ENCODE data around the gene CLEC11A.
"Not testable (repeated sequence)": the region's sequence is repeated elsewhere in the genome, so short reads cannot be mapped to it uniquely, and the experiment has no call there.

The CLEC11A gene

GRCh38 chr19:50745221-50745620, 22.1 kb downstream of the CLEC11A start:
- 50 to 80% methylated on average over 1 of the region's 10 CpGs for WGBS, 2 experiments (ENCODE audit: insufficient coverage in 2 of 2)
- Histone ChIP-seq H3K4me1 (ENCODE audit: control insufficient read depth, insufficient read depth, low read length, poor library complexity, severe bottlenecking) (no peaks in the 10 kb centered on the region), H3K27ac (ENCODE audit: low read depth, low read length, severe bottlenecking) (no peak overlapping the region), H3K4me3 (ENCODE audit: extremely low read depth, insufficient read depth, low read length, poor library complexity, severe bottlenecking) (no peak overlapping the region), H3K9me3 (ENCODE audit: control insufficient read depth, low read length) (no peaks in the 10 kb centered on the region), H3K36me3 (ENCODE audit: control insufficient read depth, insufficient read depth, low read length) (no peaks in the 10 kb centered on the region)

GRCh38 chr19:50747141-50747540, 24.0 kb downstream of the CLEC11A start:
- not testable (repeated sequence) for H3K9me3 ChIP-seq (ENCODE audit: control insufficient read depth, low read length); H3K4me3 ChIP-seq (ENCODE audit: extremely low read depth, insufficient read depth, low read length, poor library complexity, severe bottlenecking); H3K27ac ChIP-seq (ENCODE audit: low read depth, low read length, severe bottlenecking); H3K4me1 ChIP-seq (ENCODE audit: control insufficient read depth, insufficient read depth, low read length, poor library complexity, severe bottlenecking); H3K36me3 ChIP-seq (ENCODE audit: control insufficient read depth, insufficient read depth, low read length)
- whole genome bisulfite sequencing, 2 experiments (ENCODE audit: insufficient coverage in 2 of 2) = 92 to 94% methylated on average over 9 to 11 of the region's 14 CpGs

- WGBS, 2 experiments (ENCODE audit: insufficient coverage in 2 of 2) = 64 to 67% methylated on average over 1 of the region's 6 CpGs
- no peaks in the 10 kb centered on the region for H3K4me1 ChIP-seq (ENCODE audit: control insufficient read depth, insufficient read depth, low read length, poor library complexity, severe bottlenecking)
- H3K27ac ChIP-seq (ENCODE audit: low read depth, low read length, severe bottlenecking) = no peak overlapping the region
- no peak overlapping the region for H3K4me3 ChIP-seq (ENCODE audit: extremely low read depth, insufficient read depth, low read length, poor library complexity, severe bottlenecking)
- H3K36me3 ChIP-seq (ENCODE audit: control insufficient read depth, insufficient read depth, low read length) = no peaks in the 10 kb centered on the region
- no peaks in the 10 kb centered on the region for H3K9me3 ChIP-seq (ENCODE audit: control insufficient read depth, low read length)
Observed at GRCh38 chr19:50749490-50749889, 26.3 kb downstream of the CLEC11A start.

- H3K9me3 ChIP-seq (ENCODE audit: control insufficient read depth, low read length) = no peaks in the 10 kb centered on the region
- H3K4me3 ChIP-seq (ENCODE audit: extremely low read depth, insufficient read depth, low read length, poor library complexity, severe bottlenecking) = no peak overlapping the region
- no peaks in the 10 kb centered on the region for H3K36me3 ChIP-seq (ENCODE audit: control insufficient read depth, insufficient read depth, low read length)
- no peak overlapping the region for H3K27ac ChIP-seq (ENCODE audit: low read depth, low read length, severe bottlenecking)
- 80 to 86% methylated on average over 12 to 15 of the region's 15 CpGs for whole genome bisulfite sequencing, 2 experiments (ENCODE audit: insufficient coverage in 2 of 2)
- no peaks in the 10 kb centered on the region for H3K4me1 ChIP-seq (ENCODE audit: control insufficient read depth, insufficient read depth, low read length, poor library complexity, severe bottlenecking)
Observed at GRCh38 chr19:50750010-50750409, 26.8 kb downstream of the CLEC11A start.

- 73 to 90% methylated on average over 2 to 3 of the region's 4 CpGs for WGBS, 2 experiments (ENCODE audit: insufficient coverage in 2 of 2)
- H3K27ac ChIP-seq (ENCODE audit: low read depth, low read length, severe bottlenecking) = no peak overlapping the region
- H3K4me3 ChIP-seq (ENCODE audit: extremely low read depth, insufficient read depth, low read length, poor library complexity, severe bottlenecking) = no peak overlapping the region
- no peaks in the 10 kb centered on the region for H3K9me3 ChIP-seq (ENCODE audit: control insufficient read depth, low read length)
- H3K36me3 ChIP-seq (ENCODE audit: control insufficient read depth, insufficient read depth, low read length) = no peaks in the 10 kb centered on the region
- H3K4me1 ChIP-seq (ENCODE audit: control insufficient read depth, insufficient read depth, low read length, poor library complexity, severe bottlenecking) = no peaks in the 10 kb centered on the region
Observed at GRCh38 chr19:50753879-50754278, 30.7 kb downstream of the CLEC11A start.

GRCh38 chr19:50756244-50756643, 33.1 kb downstream of the CLEC11A start:
- 62 to 64% methylated on average over 6 to 8 of the region's 8 CpGs for WGBS, 2 experiments (ENCODE audit: insufficient coverage in 2 of 2)
- H3K36me3 ChIP-seq (ENCODE audit: control insufficient read depth, insufficient read depth, low read length); H3K27ac ChIP-seq (ENCODE audit: low read depth, low read length, severe bottlenecking); H3K9me3 ChIP-seq (ENCODE audit: control insufficient read depth, low read length); H3K4me3 ChIP-seq (ENCODE audit: extremely low read depth, insufficient read depth, low read length, poor library complexity, severe bottlenecking); H3K4me1 ChIP-seq (ENCODE audit: control insufficient read depth, insufficient read depth, low read length, poor library complexity, severe bottlenecking): not testable (repeated sequence)

- not testable (repeated sequence) for H3K4me1 ChIP-seq (ENCODE audit: control insufficient read depth, insufficient read depth, low read length, poor library complexity, severe bottlenecking)
- WGBS, 2 experiments (ENCODE audit: insufficient coverage in 2 of 2) = 90% methylated on average over 2 of the region's 3 CpGs; no CpG with 5 or more reads in 1 of the 2 experiments
Observed at GRCh38 chr19:50757624-50758023, 34.5 kb downstream of the CLEC11A start.

GRCh38 chr19:50759076-50759475, 35.9 kb downstream of the CLEC11A start:
- not testable (repeated sequence) for H3K4me1 ChIP-seq (ENCODE audit: control insufficient read depth, insufficient read depth, low read length, poor library complexity, severe bottlenecking); H3K9me3 ChIP-seq (ENCODE audit: control insufficient read depth, low read length); H3K36me3 ChIP-seq (ENCODE audit: control insufficient read depth, insufficient read depth, low read length); H3K4me3 ChIP-seq (ENCODE audit: extremely low read depth, insufficient read depth, low read length, poor library complexity, severe bottlenecking); H3K27ac ChIP-seq (ENCODE audit: low read depth, low read length, severe bottlenecking)
- WGBS, 2 experiments (ENCODE audit: insufficient coverage in 2 of 2) = 91 to 100% methylated on average over 1 to 9 of the region's 18 CpGs

More at GRCh38 chr19:50757624-50758023, 34.5 kb downstream of the CLEC11A start:
- H3K36me3 ChIP-seq (ENCODE audit: control insufficient read depth, insufficient read depth, low read length); H3K4me3 ChIP-seq (ENCODE audit: extremely low read depth, insufficient read depth, low read length, poor library complexity, severe bottlenecking); H3K9me3 ChIP-seq (ENCODE audit: control insufficient read depth, low read length); H3K27ac ChIP-seq (ENCODE audit: low read depth, low read length, severe bottlenecking): not testable (repeated sequence)

GRCh38 chr19:50759886-50760285, 36.7 kb downstream of the CLEC11A start:
- WGBS, 2 experiments (ENCODE audit: insufficient coverage in 2 of 2) = 59% methylated on average over 2 of the region's 4 CpGs; no CpG with 5 or more reads in 1 of the 2 experiments
- no peaks in the 10 kb centered on the region for H3K9me3 ChIP-seq (ENCODE audit: control insufficient read depth, low read length)
- H3K4me1 ChIP-seq (ENCODE audit: control insufficient read depth, insufficient read depth, low read length, poor library complexity, severe bottlenecking) = no peaks in the 10 kb centered on the region

GRCh38 chr19:50761501-50761900, 38.3 kb downstream of the CLEC11A start:
- not testable (repeated sequence) for H3K27ac ChIP-seq (ENCODE audit: low read depth, low read length, severe bottlenecking); H3K4me1 ChIP-seq (ENCODE audit: control insufficient read depth, insufficient read depth, low read length, poor library complexity, severe bottlenecking); H3K36me3 ChIP-seq (ENCODE audit: control insufficient read depth, insufficient read depth, low read length); H3K4me3 ChIP-seq (ENCODE audit: extremely low read depth, insufficient read depth, low read length, poor library complexity, severe bottlenecking); H3K9me3 ChIP-seq (ENCODE audit: control insufficient read depth, low read length)
- 45 to 76% methylated on average over 2 to 3 of the region's 3 CpGs for WGBS, 2 experiments (ENCODE audit: insufficient coverage in 2 of 2)

More at GRCh38 chr19:50759886-50760285, 36.7 kb downstream of the CLEC11A start:
- no peak overlapping the region for H3K4me3 ChIP-seq (ENCODE audit: extremely low read depth, insufficient read depth, low read length, poor library complexity, severe bottlenecking)
- no peaks in the 10 kb centered on the region for H3K36me3 ChIP-seq (ENCODE audit: control insufficient read depth, insufficient read depth, low read length)
- H3K27ac ChIP-seq (ENCODE audit: low read depth, low read length, severe bottlenecking) = no peak overlapping the region

- WGBS, 2 experiments (ENCODE audit: insufficient coverage in 2 of 2) = 70 to 100% methylated on average over 1 to 4 of the region's 13 CpGs
- not testable (repeated sequence) for H3K4me3 ChIP-seq (ENCODE audit: extremely low read depth, insufficient read depth, low read length, poor library complexity, severe bottlenecking)
Observed at GRCh38 chr19:50763521-50763920, 40.4 kb downstream of the CLEC11A start.

More at GRCh38 chr19:50763521-50763920, 40.4 kb downstream of the CLEC11A start:
- H3K9me3 ChIP-seq (ENCODE audit: control insufficient read depth, low read length); H3K36me3 ChIP-seq (ENCODE audit: control insufficient read depth, insufficient read depth, low read length); H3K4me1 ChIP-seq (ENCODE audit: control insufficient read depth, insufficient read depth, low read length, poor library complexity, severe bottlenecking); H3K27ac ChIP-seq (ENCODE audit: low read depth, low read length, severe bottlenecking): not testable (repeated sequence)

All from mesodermal cell (in vitro differentiated cells).